GM19468 (cell line): ENCODE data around the gene KIF25.
"Not testable (repeated sequence)": the region's sequence is repeated elsewhere in the genome, so short reads cannot be mapped to it uniquely, and the experiment has no call there.

Experiments
- ATAC-seq: cut with Tn5 transposase; IDR thresholded peaks from one replicate; pipeline ENCODE4 v1.9.1; 2021; ENCODE audit warnings: mild to moderate bottlenecking, moderate library complexity, moderate number of reproducible peaks; ENCODE audit not compliant: unreplicated experiment; ENCODE audit errors: extremely low read depth

The KIF25 gene

GRCh38 chr6:167993169-167993568 lies 4.3 kb upstream of the KIF25 start:
- ATAC-seq, result no peak

- ATAC-seq, result no peak
Measured at GRCh38 chr6:167993831-167994230, 3.6 kb upstream of the KIF25 start.

DNA sequence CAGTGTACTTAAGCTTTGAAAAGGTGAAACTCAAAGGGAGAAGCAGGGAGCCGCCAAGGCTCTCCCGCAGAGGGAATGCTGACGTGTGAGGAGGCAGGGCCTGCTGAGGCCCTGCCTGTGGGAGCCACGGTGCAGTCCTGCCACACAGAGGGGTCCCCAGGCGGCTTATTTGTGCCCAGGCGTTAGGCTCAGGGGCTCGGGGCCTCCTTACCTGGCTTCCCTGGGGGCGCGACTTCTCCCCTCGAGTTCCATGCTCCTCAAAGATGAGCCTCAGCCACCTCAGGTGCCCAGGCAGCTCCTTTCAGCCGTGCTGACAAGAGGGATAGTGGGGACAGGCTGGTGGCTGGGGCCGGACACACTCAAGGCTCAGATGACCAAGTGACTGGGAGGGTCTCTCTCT lies 2.2 kb upstream of the KIF25 start:
- ATAC-seq, result no peak

DNA sequence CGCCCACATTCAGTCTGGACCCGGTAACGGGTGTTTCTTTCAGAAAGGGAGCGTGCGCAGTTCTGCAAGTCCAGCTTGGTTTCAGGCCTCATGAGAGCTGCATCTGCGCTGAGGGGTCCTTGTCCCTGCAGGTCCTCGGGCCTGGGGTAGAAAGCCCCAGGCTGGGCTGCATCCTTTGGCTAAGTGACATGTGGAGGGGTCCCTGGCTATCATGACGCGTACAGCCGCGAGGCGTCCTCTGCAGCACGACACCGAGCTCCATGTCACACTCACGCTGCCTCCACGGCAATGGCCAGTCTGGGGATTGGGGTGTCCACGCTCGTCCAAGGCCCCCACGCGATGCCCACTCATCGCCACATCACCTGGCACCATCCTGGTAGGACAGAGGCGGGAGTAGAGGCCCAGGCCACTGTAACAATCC lies 1.7 kb upstream of the KIF25 start:
- no peak for ATAC-seq

DNA sequence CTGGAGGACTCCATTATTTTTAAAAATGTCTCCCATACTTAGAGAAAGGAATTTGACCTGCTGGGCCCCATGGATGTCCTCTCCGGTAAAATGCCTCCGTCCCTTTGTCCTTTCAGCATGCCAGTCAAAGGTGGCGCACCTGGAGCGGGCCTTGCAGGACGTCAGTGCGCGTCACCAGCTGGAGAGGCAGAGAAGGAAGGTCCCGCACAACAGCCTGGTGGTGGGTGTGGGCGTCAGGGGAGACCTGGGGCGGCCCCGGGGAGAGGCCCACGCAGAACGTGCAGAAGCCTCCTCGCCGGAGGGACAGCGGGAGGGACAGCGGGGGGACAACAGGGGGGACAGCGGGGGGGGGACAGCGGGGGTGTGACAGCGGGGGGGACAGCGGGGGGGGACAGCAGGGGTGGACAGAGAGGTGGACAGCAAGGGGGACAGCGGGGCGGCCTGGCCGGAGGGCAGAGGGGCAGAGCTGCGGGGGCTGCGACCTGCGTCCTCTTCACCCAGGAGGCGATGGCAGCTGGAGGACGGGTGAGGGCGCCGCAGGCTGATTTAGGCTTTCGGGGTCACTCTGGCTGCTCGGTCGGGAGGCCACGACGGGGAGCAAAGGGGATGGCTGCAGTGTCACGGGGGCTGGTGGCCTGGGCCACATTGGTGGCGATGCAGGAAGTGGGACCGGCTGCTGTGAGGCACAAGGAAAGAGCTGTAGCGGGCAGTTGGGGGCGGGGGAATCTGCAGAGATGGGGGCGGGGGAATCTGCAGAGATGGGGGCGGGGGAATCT lies 859 bp upstream of the KIF25 start:
- ATAC-seq, result no peak

- ATAC-seq, result no peak
Measured at GRCh38 chr6:167998215-167998614, 744 bp downstream of the KIF25 start.

- no peak for ATAC-seq
Measured at GRCh38 chr6:168000198-168001028, 2.9 kb downstream of the KIF25 start.

DNA sequence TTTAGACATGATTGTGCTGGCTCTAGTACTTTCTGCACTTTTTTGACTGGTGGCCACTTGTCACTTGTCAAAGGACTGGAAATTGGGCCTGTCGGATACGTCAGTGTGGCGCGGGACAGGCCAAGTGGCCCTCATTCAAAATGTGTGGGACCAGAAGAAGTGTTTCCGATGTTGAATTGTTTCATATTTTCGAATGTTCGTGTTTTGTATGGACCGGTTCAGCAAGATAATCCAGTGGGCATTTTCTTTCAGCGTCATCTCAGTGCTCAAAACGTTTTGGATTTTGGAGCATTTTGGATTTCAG lies 3.5 kb downstream of the KIF25 start:
- ATAC-seq, result no peak

GRCh38 chr6:168001514-168001913 lies 4.0 kb downstream of the KIF25 start:
- not testable (repeated sequence) for ATAC-seq

DNA sequence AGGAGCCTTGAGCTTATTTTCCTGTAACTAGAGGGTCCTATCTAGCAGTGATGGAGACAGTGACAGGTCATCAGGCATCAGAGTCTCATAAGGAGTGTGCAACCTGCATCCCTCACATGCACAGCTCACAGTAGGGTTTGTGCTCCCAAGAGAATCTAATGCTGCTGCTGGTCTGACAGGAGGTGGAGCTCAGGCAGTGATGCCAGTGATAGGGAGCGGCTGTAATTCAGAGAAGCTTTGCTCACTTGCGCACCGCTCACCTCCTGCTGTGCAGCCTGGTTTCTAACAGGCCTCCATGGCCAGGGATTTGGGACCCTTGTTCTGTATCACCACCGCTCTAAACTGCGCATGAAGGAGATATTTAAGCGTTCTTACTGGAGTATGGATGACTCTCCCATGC lies 5.3 kb downstream of the KIF25 start:
- no peak for ATAC-seq

- ATAC-seq, result no peak
Measured at GRCh38 chr6:168004023-168004422, 6.6 kb downstream of the KIF25 start.

GRCh38 chr6:168004945-168005344 lies 7.5 kb downstream of the KIF25 start:
- no peak for ATAC-seq

GRCh38 chr6:168005796-168006195 lies 8.3 kb downstream of the KIF25 start:
- ATAC-seq, result no peak

DNA sequence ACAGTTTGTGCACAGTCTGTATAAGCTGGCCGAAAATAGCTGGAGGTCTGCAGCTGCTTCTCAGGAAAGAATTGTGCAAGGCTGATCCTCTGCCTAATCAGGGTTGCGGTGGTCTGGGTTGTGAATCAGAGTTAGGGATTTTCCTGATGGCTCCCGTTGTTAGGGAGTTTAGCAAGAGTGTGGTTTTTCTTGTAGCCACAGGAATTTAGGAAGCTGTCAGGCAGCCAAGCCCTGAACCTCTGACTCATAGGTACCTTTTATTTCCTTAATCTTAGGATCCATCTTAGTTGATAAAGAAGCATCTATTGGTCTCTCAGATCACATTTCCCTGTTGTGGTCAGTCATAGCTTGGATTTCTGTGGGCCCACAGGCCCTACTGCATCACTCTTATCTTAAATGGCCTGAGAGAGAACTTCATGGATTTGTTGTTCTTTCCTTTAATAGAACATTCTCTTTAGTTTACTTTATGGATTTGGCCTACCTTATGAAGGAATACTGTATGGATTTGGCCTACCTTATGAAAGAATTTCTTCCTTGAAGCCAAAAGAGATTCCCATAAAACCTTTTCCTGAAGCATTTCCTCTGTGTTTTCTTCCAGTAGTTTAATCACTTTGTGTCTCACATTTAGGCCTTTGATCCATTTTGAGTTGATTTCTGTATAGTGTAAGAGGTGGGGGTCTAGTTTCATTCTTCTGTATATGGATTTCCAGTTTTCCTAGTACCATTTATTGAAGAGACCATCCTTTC lies 10.3 kb downstream of the KIF25 start:
- ATAC-seq, result no peak

DNA sequence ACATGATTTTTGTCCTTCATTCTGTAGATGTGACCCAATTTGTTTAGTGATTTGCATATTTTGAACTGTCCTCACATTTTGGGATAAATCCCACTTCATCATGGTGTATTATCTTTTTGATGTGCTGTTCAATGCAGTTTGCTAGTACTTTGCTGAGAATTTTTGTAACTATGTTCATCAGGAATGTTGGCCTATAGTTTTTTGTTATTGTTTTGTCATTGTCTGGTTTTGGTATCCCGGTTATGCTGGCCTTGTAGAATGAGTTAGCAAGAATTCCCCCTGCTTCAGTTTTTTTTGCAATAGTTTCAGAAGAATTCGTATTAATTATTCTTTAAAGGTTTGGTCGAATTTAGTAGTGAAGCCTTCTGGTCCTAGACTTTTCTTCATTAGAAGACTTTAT lies 11.9 kb downstream of the KIF25 start:
- no peak for ATAC-seq

DNA sequence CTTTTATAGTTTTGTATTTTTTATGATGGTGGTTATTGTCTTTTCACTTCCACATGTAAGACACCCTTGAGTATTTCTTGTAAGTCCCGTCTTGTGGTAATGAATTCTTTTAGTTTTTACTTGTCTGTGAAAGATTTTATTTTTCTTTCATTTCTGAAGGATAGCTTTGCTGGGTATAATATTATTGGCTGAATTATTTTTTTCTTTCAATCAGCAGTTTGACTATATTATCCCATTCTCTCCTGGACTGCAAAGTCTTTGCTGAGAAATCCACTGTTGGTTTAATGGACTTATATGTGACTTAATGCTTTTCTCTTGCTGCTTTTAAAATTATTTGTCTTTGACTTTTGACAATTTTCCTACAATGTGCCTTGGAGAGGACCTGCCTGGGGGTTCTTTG lies 13.8 kb downstream of the KIF25 start:
- no peak for ATAC-seq

DNA sequence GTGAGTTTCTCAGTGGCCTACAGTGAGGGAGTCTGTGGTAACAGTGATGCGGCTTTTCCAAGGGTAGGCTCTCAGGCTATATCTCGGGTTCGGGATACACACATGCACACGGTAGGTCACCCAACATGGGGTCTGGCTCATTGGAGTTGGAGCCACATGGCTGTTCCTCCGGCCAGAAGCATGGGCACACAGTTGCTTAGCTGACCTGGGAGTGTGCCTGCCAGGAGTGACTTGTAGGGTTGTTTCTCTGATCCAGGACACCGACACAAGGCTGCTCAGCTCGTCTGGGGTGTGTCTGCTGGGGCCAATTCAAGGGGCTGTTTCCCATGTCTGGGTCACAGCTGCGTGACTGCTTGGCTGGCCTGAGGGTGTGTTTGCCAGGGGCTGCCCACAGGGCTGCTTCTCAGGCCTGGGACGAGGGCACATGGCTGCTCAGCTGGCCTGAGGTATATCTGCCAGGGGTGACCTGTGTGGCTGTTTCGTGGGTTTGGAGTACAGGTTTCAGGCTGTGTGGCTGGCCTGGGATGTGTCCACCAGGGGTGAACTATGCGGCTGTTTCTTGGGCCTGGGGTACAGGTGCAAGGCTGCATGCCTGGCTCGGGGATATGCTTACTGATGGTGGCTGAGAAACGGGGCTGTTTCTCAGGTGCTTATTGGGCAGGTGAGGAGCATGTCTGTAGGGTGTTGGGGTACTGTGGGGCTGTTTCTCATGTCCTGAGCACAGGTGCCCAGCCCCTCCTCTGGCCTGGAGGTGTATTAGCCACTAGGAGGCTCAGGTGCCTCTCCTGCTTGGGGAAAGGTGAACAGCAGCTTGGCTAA lies 15.2 kb downstream of the KIF25 start:
- no peak for ATAC-seq

DNA sequence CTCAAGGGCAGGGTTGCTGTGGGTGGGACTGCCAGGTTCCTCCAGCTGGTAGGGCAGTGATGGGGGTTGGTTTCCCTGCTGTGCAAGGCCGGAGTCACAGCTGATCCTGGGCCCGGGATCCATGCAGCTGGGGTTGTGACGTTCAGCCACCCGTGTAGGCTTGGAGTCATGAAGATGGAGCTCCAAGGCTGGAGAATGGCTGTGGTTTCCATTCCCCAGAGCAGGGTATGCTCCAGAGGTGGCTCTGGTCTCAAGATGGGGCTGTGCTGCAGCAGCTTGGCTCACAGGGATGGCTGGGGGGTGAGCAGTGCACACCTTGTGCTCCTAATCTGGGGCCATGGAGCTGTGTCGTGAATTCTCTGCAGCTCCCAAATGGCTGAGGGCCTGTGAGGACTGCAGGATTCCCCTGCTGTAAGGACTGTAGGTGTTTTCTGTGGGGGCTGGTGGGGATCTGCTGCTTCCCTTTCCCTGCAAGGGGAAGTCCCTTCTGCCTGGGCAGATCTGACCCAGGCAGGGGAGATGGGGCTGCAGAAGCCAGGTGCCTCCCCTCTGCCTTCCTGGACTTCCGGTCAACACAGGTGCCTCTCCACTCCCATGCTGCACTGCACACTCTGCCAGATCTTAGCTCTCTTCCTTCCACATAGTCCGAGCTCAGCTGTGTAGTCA lies 15.9 kb downstream of the KIF25 start:
- ATAC-seq, result no peak

DNA sequence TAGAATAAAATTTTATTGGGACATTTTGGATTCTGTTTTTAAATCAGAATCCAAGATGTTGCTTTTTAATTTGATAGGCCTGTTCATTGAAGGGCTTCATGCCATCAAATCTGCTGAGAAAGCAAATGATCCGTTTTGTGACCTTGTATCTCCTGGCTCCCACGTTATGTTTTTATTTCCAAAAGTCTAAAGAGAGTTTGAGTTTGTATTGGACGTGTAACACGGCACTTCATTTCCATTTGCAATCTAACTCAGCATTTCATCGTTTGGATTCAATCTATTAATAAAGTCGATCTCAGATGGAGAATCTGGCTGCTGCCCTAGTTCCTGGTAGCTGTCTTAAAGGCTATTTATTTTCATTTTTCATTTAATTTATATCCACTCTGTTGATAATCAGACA lies 17.0 kb downstream of the KIF25 start:
- no peak for ATAC-seq

DNA sequence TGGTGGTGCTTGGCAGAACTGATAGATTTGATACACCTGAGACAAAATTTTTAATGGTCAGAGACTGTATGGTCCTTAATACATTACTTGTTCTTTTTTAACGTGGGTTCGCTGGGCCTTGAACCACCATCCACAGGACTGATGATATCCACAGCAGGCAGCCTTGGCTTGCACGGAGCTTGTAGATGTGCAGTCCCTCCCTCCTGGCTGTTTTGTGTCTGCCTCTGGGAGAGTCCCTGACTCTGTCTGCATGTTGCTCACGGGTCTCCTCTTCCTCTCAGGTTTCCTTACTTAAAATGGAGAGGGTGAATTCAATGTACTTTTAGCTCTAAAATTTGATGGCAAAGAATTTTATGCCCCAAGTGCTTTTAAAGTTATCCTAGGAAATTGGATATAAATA lies 17.5 kb downstream of the KIF25 start:
- no peak for ATAC-seq
